H54 (cell line): ENCODE data around the gene CADPS.

Source experiments
- DNase-seq: peaks from one replicate; pipeline ENCODE4 v3.0.0; 2011; ENCODE audit warnings: low spot score, mixed read lengths; ENCODE audit not compliant: insufficient read length
- FAIRE-seq: peaks from 3 replicates; lab custom pipeline; 2011; peaks lifted over from hg19 to GRCh38; lab: Jason Lieb, UNC
- POLR2A ChIP-seq: IDR thresholded peaks from 2 replicates; pipeline ENCODE4 v1.6.1; 2011; ENCODE audit warnings: low read depth, mild to moderate bottlenecking, low read length

CADPS gene

DNA sequence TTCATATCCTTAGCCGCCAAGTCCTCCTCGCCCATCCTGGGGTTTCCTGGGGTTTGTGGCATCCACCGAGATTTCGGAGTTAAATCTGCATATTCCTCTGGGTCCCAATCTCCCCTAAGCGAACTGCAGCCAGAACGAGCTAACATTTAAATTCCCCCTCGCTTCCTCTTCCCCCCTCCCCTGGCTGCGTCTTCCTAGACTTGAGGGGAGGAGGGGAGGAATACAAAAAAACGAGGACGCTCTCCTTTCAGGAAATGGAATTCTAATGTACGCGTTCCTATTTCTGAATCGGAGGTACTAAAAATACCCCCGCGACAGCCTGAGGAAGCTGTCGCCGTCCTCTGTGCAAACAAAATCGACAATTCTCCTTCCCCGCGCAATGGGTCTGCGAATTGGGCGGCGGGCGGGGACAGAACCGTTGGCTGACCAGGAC lies 507.4 kb downstream of the CADPS start:
- DNase-seq (no peak), FAIRE-seq (no peak)

GRCh38 chr3:62366126-62366484 lies 509.1 kb downstream of the CADPS start:
- DNase-seq, result no peak
- no peak for FAIRE-seq
- no peak for TF ChIP-seq POLR2A

More for the DNA sequence above, 507.4 kb downstream of the CADPS start:
- no peak for TF ChIP-seq POLR2A

- DNase-seq, result no peak
- no peak for TF ChIP-seq POLR2A
- no peak for FAIRE-seq
Observed at GRCh38 chr3:62365391-62366125, 509.7 kb downstream of the CADPS start.

- no peak for FAIRE-seq
- no peak for DNase-seq
- no peak for TF ChIP-seq POLR2A
Observed at GRCh38 chr3:62364191-62364590, 511.0 kb downstream of the CADPS start.

GRCh38 chr3:62363275-62363674 lies 511.9 kb downstream of the CADPS start:
- TF ChIP-seq POLR2A, result no peak
- FAIRE-seq (no peak), DNase-seq (no peak)

GRCh38 chr3:62361824-62362223 lies 513.4 kb downstream of the CADPS start:
- FAIRE-seq, result no peak
- TF ChIP-seq POLR2A, result no peak
- DNase-seq, result no peak

GRCh38 chr3:62361261-62361660 lies 514.0 kb downstream of the CADPS start:
- FAIRE-seq, result no peak
- DNase-seq, result no peak

DNA sequence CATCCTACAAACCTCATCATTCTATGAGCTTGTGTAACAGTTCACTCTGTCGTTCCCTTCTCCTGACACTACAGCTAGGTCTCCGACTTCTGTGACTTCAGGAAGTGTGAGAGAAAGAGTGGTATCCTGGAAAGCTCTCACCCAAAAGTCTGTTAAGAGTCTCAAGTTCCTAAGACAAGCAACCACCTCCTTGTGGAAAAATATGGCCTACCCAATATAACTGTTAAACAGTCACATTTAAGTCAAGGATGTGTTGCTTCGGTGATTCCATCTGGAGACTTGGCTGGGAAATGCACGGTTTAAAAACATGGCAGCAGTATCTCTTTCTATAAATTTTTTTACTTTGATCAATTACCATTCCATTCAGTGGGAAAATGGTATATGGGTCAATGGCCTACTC lies 515.7 kb downstream of the CADPS start:
- FAIRE-seq (no peak), DNase-seq (no peak)
- TF ChIP-seq POLR2A, result no peak

More at GRCh38 chr3:62361261-62361660, 514.0 kb downstream of the CADPS start:
- TF ChIP-seq POLR2A, result no peak

DNA sequence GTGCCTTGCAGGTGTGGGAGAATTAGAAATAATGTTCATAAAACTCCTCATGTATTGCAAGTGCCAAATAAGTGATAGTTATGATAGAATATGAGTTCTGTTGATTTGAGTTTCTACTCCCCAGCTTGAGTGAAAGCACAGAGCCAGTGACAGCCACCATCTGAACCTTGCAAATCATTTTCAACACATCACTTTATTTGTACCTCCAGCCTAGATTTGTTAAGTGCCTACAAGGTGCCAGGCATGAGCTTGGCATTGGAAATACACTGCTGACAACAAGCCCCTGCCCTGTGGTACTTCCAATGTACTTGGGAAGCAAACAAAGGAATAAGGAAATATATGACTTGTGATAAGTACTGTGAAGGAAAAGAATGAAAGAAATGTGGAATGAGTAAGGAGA lies 518.9 kb downstream of the CADPS start:
- TF ChIP-seq POLR2A, result no peak
- DNase-seq (no peak), FAIRE-seq (no peak)

DNA sequence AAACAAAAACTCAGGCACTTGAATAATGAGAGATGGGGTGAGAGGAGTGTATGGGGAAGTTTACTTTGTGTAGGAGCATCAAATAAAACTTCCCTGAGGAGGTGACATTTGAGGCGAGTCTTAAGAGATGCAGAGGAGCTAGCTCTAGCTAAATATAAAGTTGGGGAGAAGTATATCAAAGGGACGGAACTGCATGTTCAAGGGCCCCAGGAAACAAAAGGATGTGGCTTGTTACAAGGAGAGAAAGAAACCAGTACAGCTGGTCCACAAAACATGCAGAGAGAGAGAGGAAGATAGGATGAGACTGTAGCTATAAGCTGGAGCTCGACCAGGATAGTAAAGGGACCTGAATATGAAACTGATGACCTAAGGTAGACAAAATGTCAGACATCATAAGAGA lies 519.5 kb downstream of the CADPS start:
- TF ChIP-seq POLR2A, result no peak
- DNase-seq (no peak), FAIRE-seq (no peak)
